Measurements from ENCODE around the gene DNAJB11. TPM values are rescaled to one million over a fixed set of nuclear protein-coding genes. Genes with fewer than 3 reads are reported as not detected.
A peak's percentile ranks its signal among the peaks of the same experiment; 100 is the strongest.

The DNAJB11 gene
- total and polyA plus RNA-seq, 2 experiments from 2014 or later, result 65.9 to 102 TPM

DNA sequence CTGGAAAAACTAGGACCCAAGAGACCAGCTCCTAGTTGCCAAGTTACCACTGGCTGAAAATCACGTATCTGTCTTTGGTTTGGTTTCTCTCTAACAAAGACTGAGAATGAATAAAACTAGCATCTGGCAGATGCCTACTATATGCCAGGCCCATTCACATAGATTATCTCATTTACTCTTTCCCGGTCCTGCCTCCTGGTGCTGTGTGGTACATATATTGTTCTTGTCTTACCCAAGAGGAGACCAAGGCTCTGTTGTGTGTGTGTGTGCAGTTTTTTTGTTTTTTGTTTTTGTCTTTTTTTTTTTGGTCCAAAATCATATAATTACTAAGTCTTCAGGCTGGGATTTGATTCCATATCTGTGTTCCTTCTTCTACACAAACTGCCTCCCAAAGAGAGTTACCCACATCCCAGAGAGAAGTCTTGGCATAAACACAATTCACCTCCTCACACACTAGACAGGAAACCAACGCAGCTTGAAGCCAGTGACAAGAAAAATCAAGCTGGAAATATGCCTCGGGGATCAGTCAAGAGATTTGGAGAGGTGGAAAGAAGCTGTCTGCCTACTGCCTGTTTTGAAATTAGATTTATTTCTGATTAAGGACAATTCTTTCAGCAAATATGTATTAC, 43.2 kb downstream of the DNAJB11 start:
- H2AFZ ChIP-seq, result no peak overlapping the region
- no peak overlapping the region for H3K27ac ChIP-seq
- H3K9me2 ChIP-seq (ENCODE audit: insufficient read depth), result no peaks in the 10 kb centered on the region
- no peaks in the 10 kb centered on the region for H3K9me3 ChIP-seq (ENCODE audit: low read depth)
- H3K4me1 ChIP-seq (ENCODE audit: insufficient read depth), result peaks cover 14% of the 10 kb centered on the region; the same call in 1 of the 2 replicates
- TF ChIP-seq EZH2phosphoT487 (IDR thresholded peaks at IDR 0.05; ENCODE audit: insufficient read depth, low read depth) (no peak), EZH2 (IDR thresholded peaks at IDR 0.05; ENCODE audit: insufficient read depth, poor library complexity, severe bottlenecking) (no peak)
- peaks cover 7% of the 10 kb centered on the region for H3F3A ChIP-seq (ENCODE audit: insufficient read depth)
- no peaks in the 10 kb centered on the region for H3K36me3 ChIP-seq (ENCODE audit: low read depth)
- H3K79me2 ChIP-seq (ENCODE audit: insufficient read depth), result no peaks in the 10 kb centered on the region
- H4K20me1 ChIP-seq (ENCODE audit: insufficient read depth), result no peaks in the 10 kb centered on the region
- no peak overlapping the region for H3K4me3 ChIP-seq
- in situ Hi-C loops (cut with MboI), result loop anchor here (10.0 to 25.0 kb wide), 2 partner anchors 201 to 1099 kb away; partner anchors contain the start of gene RTP2
- 25 to 27% methylated on average over 4 of the region's 4 CpGs for WGBS, 2 experiments (ENCODE audit: low coverage in 1 of 2, low lambda C conversion rate in 2 of 2, missing lambda C conversion rate in 2 of 2)
- no peak overlapping the region for H3K4me2 ChIP-seq (ENCODE audit: unreplicated experiment)
- DNase-seq, result no peak
- H3K9ac ChIP-seq, result no peak overlapping the region
- H3K27me3 ChIP-seq (replicated peaks; ENCODE audit: insufficient read depth), result peaks cover 14% of the 10 kb centered on the region

DNA sequence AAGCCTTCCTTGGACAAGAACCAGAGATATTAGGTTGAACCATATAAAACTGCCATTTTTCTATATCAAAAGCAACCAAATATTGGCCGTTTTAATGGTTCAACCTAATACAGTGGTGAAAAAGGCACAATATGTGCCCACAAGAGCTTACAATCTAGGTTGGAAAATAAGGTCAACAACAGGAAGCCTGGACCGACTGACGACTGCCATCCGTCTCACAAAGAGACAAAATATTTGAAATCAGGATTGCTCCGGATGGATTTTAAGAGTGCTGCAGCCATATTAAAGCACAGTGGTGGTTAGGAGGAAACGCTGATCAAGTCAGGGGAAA, 43.7 kb downstream of the DNAJB11 start:
- Histone ChIP-seq H3K4me2 (ENCODE audit: unreplicated experiment) (no peak overlapping the region), H2AFZ (no peak overlapping the region), H3K79me2 (ENCODE audit: insufficient read depth) (no peaks in the 10 kb centered on the region), H3F3A (ENCODE audit: insufficient read depth) (peaks cover 7% of the 10 kb centered on the region), H3K36me3 (ENCODE audit: low read depth) (no peaks in the 10 kb centered on the region), H3K27ac (no peak overlapping the region), H3K9ac (no peak overlapping the region), H3K9me3 (ENCODE audit: low read depth) (no peaks in the 10 kb centered on the region), H3K4me3 (no peak overlapping the region), H3K4me1 (ENCODE audit: insufficient read depth) (peaks cover 14% of the 10 kb centered on the region; the same call in 1 of the 2 replicates), H4K20me1 (ENCODE audit: insufficient read depth) (no peaks in the 10 kb centered on the region), H3K9me2 (ENCODE audit: insufficient read depth) (no peaks in the 10 kb centered on the region), H3K27me3 (replicated peaks; ENCODE audit: insufficient read depth) (peaks cover 15% of the 10 kb centered on the region)
- WGBS, 2 experiments (ENCODE audit: low coverage in 1 of 2, low lambda C conversion rate in 2 of 2, missing lambda C conversion rate in 2 of 2), result 57% methylated on average over 6 of the region's 6 CpGs
- no peak for DNase-seq
- TF ChIP-seq EZH2phosphoT487 (IDR thresholded peaks at IDR 0.05; ENCODE audit: insufficient read depth, low read depth) (no peak), EZH2 (IDR thresholded peaks at IDR 0.05; ENCODE audit: insufficient read depth, poor library complexity, severe bottlenecking) (no peak)
- in situ Hi-C loops (cut with MboI), result loop anchor here (10.0 to 25.0 kb wide), 2 partner anchors 201 to 1098 kb away; partner anchors contain the start of gene RTP2

DNA sequence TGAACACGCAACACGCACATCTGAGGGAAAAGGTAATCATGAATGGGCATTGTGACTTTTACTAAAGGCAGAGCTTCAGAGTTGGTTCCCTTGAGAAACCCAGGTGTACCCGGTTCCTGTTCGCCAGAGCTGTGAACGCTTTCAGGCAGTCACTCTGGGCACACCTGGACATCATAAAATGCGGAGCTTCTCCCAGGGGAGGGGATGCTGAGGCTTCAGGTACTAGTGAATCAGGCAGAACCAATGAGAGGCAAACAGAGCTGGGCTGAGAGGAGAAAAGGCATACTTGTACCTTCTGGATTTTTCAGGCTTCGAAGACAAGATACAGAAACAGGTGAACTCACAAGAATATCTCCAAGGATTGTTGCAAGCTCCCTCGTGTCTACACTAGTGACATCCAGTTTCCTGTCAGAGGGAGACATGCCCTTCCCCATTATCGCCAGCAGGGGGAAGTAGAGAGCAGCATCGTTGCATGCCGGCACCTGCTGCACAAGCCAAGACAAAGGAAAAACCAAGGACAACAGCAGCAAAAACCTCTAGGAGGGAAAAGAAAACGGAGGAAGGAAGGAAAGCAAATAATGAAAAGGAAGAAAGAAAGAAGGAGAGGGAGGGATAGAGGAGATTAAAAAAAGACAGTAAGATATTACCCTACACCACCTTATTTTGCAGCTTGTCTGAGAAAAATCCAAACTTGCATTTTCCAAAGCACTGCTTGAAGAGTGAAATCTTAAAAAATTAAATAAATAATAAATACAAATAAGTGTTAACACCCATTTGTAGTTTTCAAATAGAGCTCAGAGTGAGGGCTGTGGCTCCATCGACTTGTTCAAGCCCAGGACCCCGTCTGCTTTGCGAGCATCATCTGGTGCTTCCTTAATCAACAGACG, 44.3 kb downstream of the DNAJB11 start:
- TF ChIP-seq EZH2phosphoT487 (IDR thresholded peaks at IDR 0.05; ENCODE audit: insufficient read depth, low read depth) (no peak), EZH2 (IDR thresholded peaks at IDR 0.05; ENCODE audit: insufficient read depth, poor library complexity, severe bottlenecking) (no peak)
- Histone ChIP-seq H3K27me3 (replicated peaks; ENCODE audit: insufficient read depth) (peaks cover 21% of the 10 kb centered on the region), H4K20me1 (ENCODE audit: insufficient read depth) (no peaks in the 10 kb centered on the region), H3K9ac (no peak overlapping the region), H3K9me3 (ENCODE audit: low read depth) (no peaks in the 10 kb centered on the region), H3F3A (ENCODE audit: insufficient read depth) (peaks cover 7% of the 10 kb centered on the region), H2AFZ (no peak overlapping the region), H3K4me2 (ENCODE audit: unreplicated experiment) (no peak overlapping the region), H3K9me2 (ENCODE audit: insufficient read depth) (no peaks in the 10 kb centered on the region), H3K27ac (no peak overlapping the region), H3K4me3 (no peak overlapping the region), H3K4me1 (ENCODE audit: insufficient read depth) (peaks cover 14% of the 10 kb centered on the region; the same call in 1 of the 2 replicates), H3K36me3 (ENCODE audit: low read depth) (no peaks in the 10 kb centered on the region), H3K79me2 (ENCODE audit: insufficient read depth) (no peaks in the 10 kb centered on the region)
- 18 to 21% methylated on average over 16 of the region's 16 CpGs for WGBS, 2 experiments (ENCODE audit: low coverage in 1 of 2, low lambda C conversion rate in 2 of 2, missing lambda C conversion rate in 2 of 2)
- in situ Hi-C loops (cut with MboI), result loop anchor here (10.0 to 25.0 kb wide), 2 partner anchors 200 to 1097 kb away; partner anchors contain the start of gene RTP2
- peak; percentile 64 for DNase-seq

DNA sequence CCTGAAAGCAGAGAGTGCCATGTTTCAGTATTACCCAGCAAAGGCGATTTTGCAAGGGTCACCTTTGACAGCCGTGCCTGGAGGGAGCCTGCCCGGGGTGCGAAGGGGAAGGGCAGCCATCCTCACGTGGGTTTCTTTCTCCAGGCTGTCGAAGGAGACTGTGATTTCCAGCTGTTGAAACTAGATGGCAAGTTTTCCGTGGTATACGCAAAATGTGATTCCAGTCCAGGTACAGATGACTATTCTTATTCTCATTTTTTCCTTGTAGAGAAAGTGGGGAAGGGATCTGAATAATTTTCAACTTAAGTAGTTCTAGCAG, 45.7 kb downstream of the DNAJB11 start:
- no peak overlapping the region for H3K27ac ChIP-seq
- no peak overlapping the region for H3K4me3 ChIP-seq
- no peaks in the 10 kb centered on the region for H3K9me2 ChIP-seq (ENCODE audit: insufficient read depth)
- H3K9me3 ChIP-seq (ENCODE audit: low read depth), result no peaks in the 10 kb centered on the region
- H3K27me3 ChIP-seq (replicated peaks; ENCODE audit: insufficient read depth), result peaks cover 21% of the 10 kb centered on the region
- no peaks in the 10 kb centered on the region for H4K20me1 ChIP-seq (ENCODE audit: insufficient read depth)
- TF ChIP-seq EZH2phosphoT487 (IDR thresholded peaks at IDR 0.05; ENCODE audit: insufficient read depth, low read depth) (no peak), EZH2 (IDR thresholded peaks at IDR 0.05; ENCODE audit: insufficient read depth, poor library complexity, severe bottlenecking) (no peak)
- H3K36me3 ChIP-seq (ENCODE audit: low read depth), result no peaks in the 10 kb centered on the region
- H3K4me1 ChIP-seq (ENCODE audit: insufficient read depth), result peaks cover 14% of the 10 kb centered on the region; the same call in 1 of the 2 replicates
- in situ Hi-C loops (cut with MboI), result loop anchor here (10.0 to 25.0 kb wide), 2 partner anchors 199 to 1096 kb away; partner anchors contain the start of gene RTP2
- WGBS, 2 experiments (ENCODE audit: low coverage in 1 of 2, low lambda C conversion rate in 2 of 2, missing lambda C conversion rate in 2 of 2), result 70 to 76% methylated on average over 8 of the region's 8 CpGs
- no peak overlapping the region for H3K4me2 ChIP-seq (ENCODE audit: unreplicated experiment)
- no peak overlapping the region for H3K9ac ChIP-seq
- no peak overlapping the region for H2AFZ ChIP-seq
- H3K79me2 ChIP-seq (ENCODE audit: insufficient read depth), result no peaks in the 10 kb centered on the region
- DNase-seq, result no peak
- H3F3A ChIP-seq (ENCODE audit: insufficient read depth), result peaks cover 7% of the 10 kb centered on the region

Data from GM23248 (cell line).